HepG2 (cell line): Measurements from ENCODE around the gene MFSD12. TPM values are rescaled to one million over a fixed set of nuclear protein-coding genes. Genes with fewer than 3 reads are reported as not detected.

ENCODE experiments used
- ATAC-seq: fragments of 200-7000 bp; cut with Tn5 transposase; 3 replicates; pipeline ENCODE4 v1.9.1; 2020; ENCODE audit warnings: mild to moderate bottlenecking, moderate library complexity
- BruUV-seq: library from RNA; stranded (reverse); fragments of 400-500 nt; replicated peaks from 2 replicates; lab custom pipeline; 2021; lab: Mats Ljungman, UMichigan
- CTCF ChIA-PET: fragments of 300-600 bp; formaldehyde crosslinking; extraction: SDS; loops from one replicate; lab custom pipeline; 2021; ENCODE audit warnings: low total read pairs, inconsistent platforms, low intra/inter-chr PET ratio; lab: Yijun Ruan, JAX
- POLR2A ChIA-PET: fragments of 350-600 bp; sonication (Branson Sonifier 250); formaldehyde crosslinking; loops from one replicate; lab custom pipeline; 2020; ENCODE audit warnings: antibody characterized with exemption, inconsistent platforms; lab: Yijun Ruan, JAX
- DNase-seq: peaks from one replicate; pipeline ENCODE4 v3.0.0-alpha.2; 2015; ENCODE audit warnings: low spot score
- FAIRE-seq: peaks from 3 replicates; lab custom pipeline; 2011; peaks lifted over from hg19 to GRCh38; lab: Jason Lieb, UNC
- H2AFZ ChIP-seq: one replicate; pipeline ENCODE4 v1.6.1; 2011; ENCODE audit warnings: low read length, inconsistent platforms
- H3K27ac ChIP-seq: fragments of 300-600 bp; 3 replicates; pipeline ENCODE4 v1.8.0; 2011; ENCODE audit warnings: mixed run types, mild to moderate bottlenecking, mixed read lengths, low read length, inconsistent platforms; ENCODE audit not compliant: insufficient read depth; ENCODE audit errors: extremely low read length
- H3K27me3 ChIP-seq, 2 experiments: fragments of 200-600 bp in 1 of 2; 2 replicates in 1 of 2; 3 replicates in 1 of 2; pipeline versions ENCODE4 v1.6.0 to v1.8.0; 2011; ENCODE audit warnings: low read length in 2 of 2, mild to moderate bottlenecking in 2 of 2, moderate library complexity in 2 of 2, inconsistent platforms in 1 of 2; ENCODE audit not compliant: insufficient read depth in 2 of 2, control insufficient read depth in 1 of 2
- H3K36me3 ChIP-seq, 2 experiments: fragments of 200-600 bp in 1 of 2; replicated peaks in 1 of 2; 2 replicates in 1 of 2; 3 replicates in 1 of 2; pipeline versions ENCODE4 v1.5.1 to v1.8.0; 2011; ENCODE audit warnings: low read length in 2 of 2, inconsistent platforms in 1 of 2; ENCODE audit not compliant: insufficient read depth in 2 of 2, control insufficient read depth in 1 of 2
- H3K4me1 ChIP-seq: 2 replicates; pipeline ENCODE4 v1.5.1; 2012; ENCODE audit warnings: low read length, inconsistent platforms; ENCODE audit not compliant: insufficient read depth
- H3K4me2 ChIP-seq: 2 replicates; pipeline ENCODE4 v1.6.0; 2011; ENCODE audit warnings: low read depth, low read length, inconsistent platforms
- H3K4me3 ChIP-seq, 3 experiments: fragments of 200-600 bp in 1 of 3; sonication (generic), shearing (Covaris generic) in 1 of 3; replicated peaks in 1 of 3; 2 replicates each; pipeline ENCODE4 v1.5.1; 2011 to 2016; ENCODE audit warnings: low read length in 3 of 3, inconsistent platforms in 2 of 3, low read depth in 2 of 3, mild to moderate bottlenecking in 2 of 3, control low read depth in 1 of 3, mixed read lengths in 1 of 3; ENCODE audit not compliant: insufficient read depth in 1 of 3
- H3K79me2 ChIP-seq: one replicate; pipeline ENCODE4 v1.6.1; 2011; ENCODE audit warnings: low read length, inconsistent platforms; ENCODE audit not compliant: insufficient read depth
- H3K9ac ChIP-seq: 2 replicates; pipeline ENCODE4 v1.6.0; 2011; ENCODE audit warnings: mild to moderate bottlenecking, low read depth, low read length, inconsistent platforms; ENCODE audit not compliant: insufficient read depth
- H3K9me3 ChIP-seq: 2 replicates; pipeline ENCODE4 v1.5.1; 2012; ENCODE audit warnings: mild to moderate bottlenecking, low read length
- H4K20me1 ChIP-seq: 2 replicates; pipeline ENCODE4 v1.6.0; 2011; ENCODE audit warnings: inconsistent platforms, mild to moderate bottlenecking, low read length, moderate library complexity; ENCODE audit not compliant: insufficient read depth
- KLF16 ChIP-seq, 2 experiments: sonication (generic) in 1 of 2; formaldehyde crosslinking in 1 of 2; IDR thresholded peaks; 2 replicates each; pipeline versions ENCODE4 v1.6.1 to v1.8.0; 2016 to 2023; ENCODE audit warnings: missing genetic modification reagents in 2 of 2, missing compliant biosample characterization in 1 of 2
- KLF9 ChIP-seq: IDR thresholded peaks from 2 replicates; pipeline ENCODE4 v1.6.1; 2016; ENCODE audit warnings: low read depth
- TAF15 ChIP-seq: fragments of 200-400 bp; formaldehyde crosslinking; IDR thresholded peaks from one replicate; pipeline ENCODE4 v1.6.1; 2018; ENCODE audit warnings: mild to moderate bottlenecking, low read depth, low read length; ENCODE audit not compliant: poor library complexity, severe bottlenecking
- ZNF17 ChIP-seq: sonication (generic); formaldehyde crosslinking; IDR thresholded peaks from 2 replicates; pipeline ENCODE4 v1.5.0; 2020; ENCODE audit warnings: mild to moderate bottlenecking, missing genetic modification reagents
- ZNF292 ChIP-seq: sonication (generic); formaldehyde crosslinking; IDR thresholded peaks from 2 replicates; pipeline ENCODE4 v1.8.1; 2022; ENCODE audit warnings: mild to moderate bottlenecking, low read depth, missing genetic modification reagents, borderline replicate concordance
- WGBS: methylation state at CpG from one replicate; pipeline ENCODE4 v1.1.6; 2017; ENCODE audit warnings: low lambda C conversion rate; 5-methylcytosine and 5-hydroxymethylcytosine counted together
- in situ Hi-C: cut with HindIII; loops from 2 replicates; pipeline ENCODE4 v1.10.0; 2017; ENCODE audit warnings: low pct_unique_long_range_greater_than_20kb; ENCODE audit not compliant: extremely low pct_ligation_motif_present
- intact Hi-C: fragments of 100-400 bp; cut with micrococcal nuclease; formaldehyde crosslinking; loops from one replicate; pipeline ENCODE4 v1.10.0; 2022; ENCODE audit not compliant: unreplicated experiment
- polyA plus RNA-seq, 8 experiments: library from polyadenylated mRNA; depleted of rRNA in 3 of 8; stranded (reverse) in 7 of 8; unstranded in 1 of 8; fragments of >200 nt; fragmentation: Illumina TruSeq in 4 of 8; extraction: Trizol in 4 of 8; gene quantifications; 2 replicates each; pipeline versions ENCODE4 v1.2.1 to v1.2.3, GENCODE V29; 2011 to 2016; ENCODE audit warnings: low read depth in 4 of 8, missing spikeins in 1 of 8, mixed read lengths in 1 of 8; ENCODE audit not compliant: insufficient read depth in 1 of 8
- total RNA-seq, 5 experiments: library from RNA; depleted of rRNA; stranded (reverse); fragments of >200 nt; fragmentation: Illumina TruSeq; extraction: Trizol; gene quantifications; 2 replicates each; pipeline ENCODE4 v1.2.3, GENCODE V29; 2016; ENCODE audit warnings: low read depth in 1 of 5
- TF ChIP-seq, protein P1 (sequence below): sonication (generic); formaldehyde crosslinking; IDR thresholded peaks from 2 replicates; pipeline ENCODE4 v1.4.0; 2020; ENCODE audit warnings: mild to moderate bottlenecking, missing genetic modification reagents
- TF ChIP-seq, protein P2 (sequence below): sonication (generic); formaldehyde crosslinking; IDR thresholded peaks from 2 replicates; pipeline ENCODE4 v1.5.0; 2020; ENCODE audit warnings: mild to moderate bottlenecking, missing genetic modification reagents
- TF ChIP-seq, protein P3 (sequence below): sonication (generic); formaldehyde crosslinking; conservative IDR thresholded peaks from 2 replicates; pipeline ENCODE4 v1.5.0; 2020; ENCODE audit warnings: missing genetic modification reagents

Gene MFSD12
- total and polyA plus RNA-seq, 2 of the 13 experiments (the other 11 are each of a cell fraction or from before 2014, with no cell fraction given), result 27.2 to 29.1 TPM

DNA sequence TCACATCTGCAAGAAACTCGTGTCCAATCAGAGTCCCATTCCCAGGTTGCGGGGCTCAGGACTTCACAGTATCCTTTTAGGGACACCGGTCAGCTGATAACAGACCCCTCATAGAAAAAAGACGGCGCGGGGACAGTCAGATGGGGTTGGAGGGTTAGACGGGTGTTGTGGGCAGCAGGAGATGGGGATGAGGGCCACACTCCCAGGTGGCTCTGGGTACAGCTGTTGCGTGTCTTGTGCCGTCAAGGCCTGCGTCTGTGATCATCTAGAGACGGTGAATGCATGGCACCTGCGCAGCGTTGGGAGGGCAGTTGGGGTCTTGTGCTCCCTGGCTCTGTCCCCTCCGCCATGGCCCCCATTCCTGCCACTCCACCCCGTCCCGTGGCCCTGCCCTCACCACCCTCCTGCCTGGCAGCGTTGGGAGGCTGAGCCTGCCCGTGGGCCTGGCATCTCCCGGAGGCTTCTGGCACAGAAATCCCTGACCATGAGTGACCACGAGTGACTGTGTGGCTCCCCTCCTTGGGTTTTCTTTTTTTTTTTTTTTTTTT lies 32.4 kb downstream of the MFSD12 start:
- in situ Hi-C loops (no loop called here), intact Hi-C loops (no loop called here)
- H2AFZ ChIP-seq, result no peak overlapping the region
- no peaks in the 10 kb centered on the region for H3K27me3 ChIP-seq
- FAIRE-seq (no peak), DNase-seq (no peak), ATAC-seq (no peak)
- no peaks in the 10 kb centered on the region for H3K9me3 ChIP-seq
- ChIA-PET POLR2A (no interaction called here), CTCF (no interaction called here)
- WGBS, result 99% methylated on average over 16 of the region's 20 CpGs
- H4K20me1 ChIP-seq, result peaks cover 8% of the 10 kb centered on the region; the same call in 1 of the 2 replicates
- no peak overlapping the region for H3K4me3 ChIP-seq
- no peak overlapping the region for H3K27ac ChIP-seq
- no TSS peak for BruUV-seq
- no peak overlapping the region for H3K4me2 ChIP-seq
- no peak overlapping the region for H3K9ac ChIP-seq
- TF ChIP-seq, protein P1, sequence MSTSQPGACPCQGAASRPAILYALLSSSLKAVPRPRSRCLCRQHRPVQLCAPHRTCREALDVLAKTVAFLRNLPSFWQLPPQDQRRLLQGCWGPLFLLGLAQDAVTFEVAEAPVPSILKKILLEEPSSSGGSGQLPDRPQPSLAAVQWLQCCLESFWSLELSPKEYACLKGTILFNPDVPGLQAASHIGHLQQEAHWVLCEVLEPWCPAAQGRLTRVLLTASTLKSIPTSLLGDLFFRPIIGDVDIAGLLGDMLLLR (CRISPR knock-in tag), result no peak
- TF ChIP-seq ZNF292, result no peak
- TF ChIP-seq, protein P2, sequence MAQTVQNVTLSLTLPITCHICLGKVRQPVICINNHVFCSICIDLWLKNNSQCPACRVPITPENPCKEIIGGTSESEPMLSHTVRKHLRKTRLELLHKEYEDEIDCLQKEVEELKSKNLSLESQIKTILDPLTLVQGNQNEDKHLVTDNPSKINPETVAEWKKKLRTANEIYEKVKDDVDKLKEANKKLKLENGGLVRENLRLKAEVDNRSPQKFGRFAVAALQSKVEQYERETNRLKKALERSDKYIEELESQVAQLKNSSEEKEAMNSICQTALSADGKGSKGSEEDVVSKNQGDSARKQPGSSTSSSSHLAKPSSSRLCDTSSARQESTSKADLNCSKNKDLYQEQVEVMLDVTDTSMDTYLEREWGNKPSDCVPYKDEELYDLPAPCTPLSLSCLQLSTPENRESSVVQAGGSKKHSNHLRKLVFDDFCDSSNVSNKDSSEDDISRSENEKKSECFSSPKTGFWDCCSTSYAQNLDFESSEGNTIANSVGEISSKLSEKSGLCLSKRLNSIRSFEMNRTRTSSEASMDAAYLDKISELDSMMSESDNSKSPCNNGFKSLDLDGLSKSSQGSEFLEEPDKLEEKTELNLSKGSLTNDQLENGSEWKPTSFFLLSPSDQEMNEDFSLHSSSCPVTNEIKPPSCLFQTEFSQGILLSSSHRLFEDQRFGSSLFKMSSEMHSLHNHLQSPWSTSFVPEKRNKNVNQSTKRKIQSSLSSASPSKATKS (CRISPR knock-in tag), result no peak
- TF ChIP-seq ZNF17 (CRISPR knock-in tag), result no peak
- TF ChIP-seq, protein P3, sequence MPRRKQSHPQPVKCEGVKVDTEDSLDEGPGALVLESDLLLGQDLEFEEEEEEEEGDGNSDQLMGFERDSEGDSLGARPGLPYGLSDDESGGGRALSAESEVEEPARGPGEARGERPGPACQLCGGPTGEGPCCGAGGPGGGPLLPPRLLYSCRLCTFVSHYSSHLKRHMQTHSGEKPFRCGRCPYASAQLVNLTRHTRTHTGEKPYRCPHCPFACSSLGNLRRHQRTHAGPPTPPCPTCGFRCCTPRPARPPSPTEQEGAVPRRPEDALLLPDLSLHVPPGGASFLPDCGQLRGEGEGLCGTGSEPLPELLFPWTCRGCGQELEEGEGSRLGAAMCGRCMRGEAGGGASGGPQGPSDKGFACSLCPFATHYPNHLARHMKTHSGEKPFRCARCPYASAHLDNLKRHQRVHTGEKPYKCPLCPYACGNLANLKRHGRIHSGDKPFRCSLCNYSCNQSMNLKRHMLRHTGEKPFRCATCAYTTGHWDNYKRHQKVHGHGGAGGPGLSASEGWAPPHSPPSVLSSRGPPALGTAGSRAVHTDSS (CRISPR knock-in tag), result no peak
- TF ChIP-seq KLF16 (CRISPR knock-in tag; IDR thresholded peaks at IDR 0.05), result no peak
- no peak for TF ChIP-seq KLF9
- no peak for TF ChIP-seq TAF15
- no peaks in the 10 kb centered on the region for H3K4me1 ChIP-seq
- peaks cover 27 to 42% of the 10 kb centered on the region in 2 experiments for H3K36me3 ChIP-seq
- peaks cover 7% of the 10 kb centered on the region for H3K79me2 ChIP-seq
